Bronchial epithelial cell (primary cell): ENCODE data around the gene PTPRN2. TPM values are rescaled to one million over a fixed set of nuclear protein-coding genes. Genes with fewer than 3 reads are reported as not detected.

Source experiments
- DNase-seq: peaks from one replicate; pipeline ENCODE4 v3.0.0-alpha.2; 2010; ENCODE audit warnings: low read depth
- FAIRE-seq: peaks from 2 replicates; lab custom pipeline; 2011; peaks lifted over from hg19 to GRCh38; lab: Jason Lieb, UNC
- H3K27me3 ChIP-seq: 2 replicates; pipeline ENCODE4 v1.5.1; 2011; ENCODE audit warnings: low read length; ENCODE audit not compliant: control insufficient read depth, insufficient read depth
- H3K36me3 ChIP-seq: 2 replicates; pipeline ENCODE4 v1.5.1; 2011; ENCODE audit warnings: low read length; ENCODE audit not compliant: control insufficient read depth, insufficient read depth
- H3K4me3 ChIP-seq: 2 replicates; pipeline ENCODE4 v1.5.1; 2011; ENCODE audit warnings: mild to moderate bottlenecking, low read depth, low read length, control low read depth
- total RNA-seq: library from RNA; depleted of rRNA; stranded (reverse); fragments of >200 nt; gene quantifications from 2 replicates; pipeline ENCODE4 v1.2.1, GENCODE V29; 2014
- TF ChIP-seq, protein P1 (sequence below): IDR thresholded peaks from 2 replicates; pipeline ENCODE4 v1.5.1; 2011; ENCODE audit warnings: mild to moderate bottlenecking, moderate library complexity, low read length, control low read depth, inconsistent platforms; ENCODE audit not compliant: insufficient read depth, severe bottlenecking

The PTPRN2 gene
- total RNA-seq, 1 donor from 2014 or later: 1.1 TPM

DNA sequence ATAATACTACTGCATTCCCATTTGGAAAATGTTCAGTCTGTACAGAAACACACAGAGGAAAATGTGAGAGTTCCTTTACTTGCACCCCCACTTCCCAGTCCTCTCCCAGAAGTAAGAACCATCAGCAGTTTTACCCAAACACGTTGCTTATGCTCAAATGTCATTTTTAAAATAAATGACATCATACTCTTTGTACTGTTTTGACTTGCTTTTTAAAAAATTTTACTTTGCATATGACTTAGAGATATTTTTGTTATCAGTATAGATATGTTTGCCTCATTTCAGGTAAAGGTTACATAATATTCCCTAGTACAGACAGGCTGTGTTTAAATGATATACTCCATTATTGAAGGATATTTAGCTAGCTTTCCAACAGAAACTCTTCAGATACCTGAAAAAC lies 13.5 kb upstream of the PTPRN2 start:
- TF ChIP-seq, protein P1, sequence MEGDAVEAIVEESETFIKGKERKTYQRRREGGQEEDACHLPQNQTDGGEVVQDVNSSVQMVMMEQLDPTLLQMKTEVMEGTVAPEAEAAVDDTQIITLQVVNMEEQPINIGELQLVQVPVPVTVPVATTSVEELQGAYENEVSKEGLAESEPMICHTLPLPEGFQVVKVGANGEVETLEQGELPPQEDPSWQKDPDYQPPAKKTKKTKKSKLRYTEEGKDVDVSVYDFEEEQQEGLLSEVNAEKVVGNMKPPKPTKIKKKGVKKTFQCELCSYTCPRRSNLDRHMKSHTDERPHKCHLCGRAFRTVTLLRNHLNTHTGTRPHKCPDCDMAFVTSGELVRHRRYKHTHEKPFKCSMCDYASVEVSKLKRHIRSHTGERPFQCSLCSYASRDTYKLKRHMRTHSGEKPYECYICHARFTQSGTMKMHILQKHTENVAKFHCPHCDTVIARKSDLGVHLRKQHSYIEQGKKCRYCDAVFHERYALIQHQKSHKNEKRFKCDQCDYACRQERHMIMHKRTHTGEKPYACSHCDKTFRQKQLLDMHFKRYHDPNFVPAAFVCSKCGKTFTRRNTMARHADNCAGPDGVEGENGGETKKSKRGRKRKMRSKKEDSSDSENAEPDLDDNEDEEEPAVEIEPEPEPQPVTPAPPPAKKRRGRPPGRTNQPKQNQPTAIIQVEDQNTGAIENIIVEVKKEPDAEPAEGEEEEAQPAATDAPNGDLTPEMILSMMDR: no peak
- Histone ChIP-seq H3K27me3 (no peaks in the 10 kb centered on the region), H3K4me3 (no peak overlapping the region), H3K36me3 (no peaks in the 10 kb centered on the region)
- DNase-seq (no peak), FAIRE-seq (no peak)

DNA sequence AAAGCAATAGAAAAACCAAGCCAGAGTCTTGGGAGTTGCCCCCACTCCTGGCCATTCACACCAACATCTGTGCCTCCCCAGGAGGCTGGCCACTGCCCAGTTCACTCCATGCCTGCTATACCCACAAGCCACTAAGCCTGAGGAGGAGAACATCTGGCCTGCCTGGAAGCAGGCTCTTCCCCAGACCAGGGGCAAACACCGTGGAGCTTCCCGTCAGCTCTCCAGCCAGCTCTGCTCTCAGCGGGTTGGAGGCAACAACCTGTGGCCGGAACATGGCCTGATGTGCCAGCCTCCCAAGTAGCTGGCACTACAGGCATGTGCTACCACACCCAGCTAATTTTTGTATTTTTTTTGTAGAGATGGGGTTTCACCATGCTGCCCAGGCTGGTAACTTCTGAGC lies 9.1 kb upstream of the PTPRN2 start:
- Histone ChIP-seq H3K36me3 (no peaks in the 10 kb centered on the region), H3K4me3 (no peak overlapping the region), H3K27me3 (no peaks in the 10 kb centered on the region)
- TF ChIP-seq, protein P1: no peak
- no peak for DNase-seq
- no peak for FAIRE-seq

DNA sequence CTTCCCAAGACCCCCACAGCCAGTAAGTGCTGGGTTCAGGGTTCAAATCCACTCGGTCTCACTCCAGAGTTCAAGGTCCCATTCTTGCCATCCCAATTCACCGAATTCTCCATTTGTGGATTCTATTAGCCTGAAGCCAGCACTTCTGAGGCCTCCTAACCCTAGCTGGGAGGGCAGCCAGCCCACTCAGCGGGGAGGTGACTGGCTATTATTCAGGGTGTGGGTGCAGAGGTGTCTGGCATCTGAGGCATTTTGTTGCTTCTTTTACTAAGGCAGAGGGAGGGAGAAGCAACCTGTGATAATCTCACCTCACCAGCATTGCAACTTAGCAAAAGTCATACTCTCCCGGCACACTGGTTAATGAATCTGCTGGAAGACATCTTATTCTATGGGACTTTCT lies 8.7 kb upstream of the PTPRN2 start:
- no peaks in the 10 kb centered on the region for H3K36me3 ChIP-seq
- no peaks in the 10 kb centered on the region for H3K27me3 ChIP-seq
- H3K4me3 ChIP-seq: no peak overlapping the region
- FAIRE-seq: no peak
- no peak for DNase-seq
- TF ChIP-seq, protein P1: no peak

DNA sequence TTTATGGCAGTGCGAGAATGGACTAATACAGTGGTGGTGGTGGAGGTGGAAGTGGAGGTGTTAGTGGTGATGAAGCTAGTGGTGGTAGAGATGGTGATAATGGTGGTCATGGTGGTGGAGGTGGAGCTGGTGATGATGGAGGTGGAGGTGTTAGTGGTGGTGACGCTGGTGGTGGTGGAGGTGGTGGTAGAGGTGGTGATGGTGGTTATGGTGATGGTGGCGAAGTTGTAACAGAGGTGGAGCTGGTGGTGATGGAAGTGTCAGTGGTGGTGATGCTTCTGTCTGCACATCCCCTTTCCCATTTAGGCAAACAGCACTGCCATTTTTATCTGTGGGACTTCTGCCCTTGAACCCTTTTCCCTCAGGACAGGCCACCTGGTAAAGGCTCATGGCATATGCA lies 7.4 kb upstream of the PTPRN2 start:
- DNase-seq (peak; percentile 53), FAIRE-seq (peak; percentile 100)
- no peaks in the 10 kb centered on the region for H3K27me3 ChIP-seq
- TF ChIP-seq, protein P1: no peak
- no peak overlapping the region for H3K4me3 ChIP-seq
- no peaks in the 10 kb centered on the region for H3K36me3 ChIP-seq

DNA sequence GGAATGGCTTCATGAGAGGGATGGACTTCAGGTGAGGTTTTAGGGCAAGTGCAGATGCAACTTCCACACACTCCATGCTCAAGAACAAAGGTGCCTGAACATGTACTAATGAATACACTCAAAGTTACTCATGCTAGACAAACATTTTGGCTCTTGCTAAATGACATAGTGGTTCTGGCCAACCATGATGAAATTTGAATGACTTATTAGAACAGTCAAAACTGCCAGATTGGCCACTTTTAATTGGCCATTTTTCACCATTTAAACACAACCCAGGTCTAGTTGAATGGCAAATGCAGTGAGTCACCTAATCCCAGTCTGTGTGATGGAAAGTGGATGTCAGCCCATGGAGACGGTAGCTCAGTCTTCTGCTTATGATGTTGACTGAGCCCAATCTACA lies 4.9 kb upstream of the PTPRN2 start:
- Histone ChIP-seq H3K27me3 (no peaks in the 10 kb centered on the region), H3K36me3 (no peaks in the 10 kb centered on the region), H3K4me3 (no peak overlapping the region)
- TF ChIP-seq, protein P1: no peak
- FAIRE-seq (no peak), DNase-seq (peak; percentile 93)

DNA sequence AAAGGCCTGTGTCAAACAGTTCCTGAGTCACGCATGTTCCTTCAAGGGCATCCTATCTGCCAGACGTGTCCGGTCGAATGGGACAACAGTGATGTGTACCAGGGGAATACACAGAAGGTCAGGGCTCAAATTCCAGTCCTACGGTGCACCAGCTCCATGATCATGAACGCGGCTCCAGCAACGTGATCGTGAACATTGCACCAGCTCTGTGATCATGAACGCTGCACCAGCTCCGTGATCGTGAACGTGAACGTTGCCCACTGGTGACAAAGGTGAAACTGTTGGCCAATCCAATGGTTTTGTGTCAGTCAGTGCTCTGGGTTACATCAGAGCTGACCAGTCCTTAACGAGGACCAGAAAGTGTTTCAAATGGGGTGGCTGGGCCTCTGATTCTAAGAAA lies 4.3 kb upstream of the PTPRN2 start:
- Histone ChIP-seq H3K36me3 (no peaks in the 10 kb centered on the region), H3K4me3 (no peak overlapping the region), H3K27me3 (no peaks in the 10 kb centered on the region)
- FAIRE-seq (no peak), DNase-seq (no peak)
- TF ChIP-seq, protein P1: no peak
